Glutamatergic neuron (in vitro differentiated cells): ENCODE results near the gene CACNB2. TPM values are rescaled to one million over a fixed set of nuclear protein-coding genes. Genes with fewer than 3 reads are reported as not detected.

Experiments used
- DNase-seq: peaks from one replicate; pipeline ENCODE4 v3.0.0; 2022
- H3K27ac Mint-ChIP-seq: one replicate; pipeline ENCODE4 v1.8.0; 2020; ENCODE audit warnings: mild to moderate bottlenecking, mixed read lengths, inconsistent platforms; ENCODE audit not compliant: unreplicated experiment
- H3K27me3 Mint-ChIP-seq: one replicate; pipeline ENCODE4 v1.8.0; 2020; ENCODE audit warnings: mild to moderate bottlenecking, moderate library complexity, mixed read lengths, inconsistent platforms; ENCODE audit not compliant: unreplicated experiment
- H3K36me3 Mint-ChIP-seq: one replicate; pipeline ENCODE4 v1.8.0; 2020; ENCODE audit warnings: mild to moderate bottlenecking, mixed read lengths, inconsistent platforms; ENCODE audit not compliant: unreplicated experiment
- H3K4me1 Mint-ChIP-seq: one replicate; pipeline ENCODE4 v1.8.0; 2020; ENCODE audit warnings: mild to moderate bottlenecking, low read depth, mixed read lengths, inconsistent platforms; ENCODE audit not compliant: unreplicated experiment
- H3K4me3 Mint-ChIP-seq: one replicate; pipeline ENCODE4 v1.8.0; 2020; ENCODE audit warnings: mild to moderate bottlenecking, mixed read lengths, inconsistent platforms; ENCODE audit not compliant: unreplicated experiment
- H3K9me3 Mint-ChIP-seq: one replicate; pipeline ENCODE4 v1.8.0; 2020; ENCODE audit warnings: mild to moderate bottlenecking, moderate library complexity, mixed read lengths, inconsistent platforms; ENCODE audit not compliant: unreplicated experiment
- CTCF ChIP-seq: fragments of 200-600 bp; sonication (generic); IDR thresholded peaks from one replicate; pipeline ENCODE4 v1.5.0; 2021; ENCODE audit not compliant: partially characterized antibody, unreplicated experiment
- total RNA-seq: library from RNA; stranded (reverse); fragmentation: NEBNext Ultra II Directional; extraction: Animal tissue kit (Norgen Biotek cat#: 25700); gene quantifications from one replicate; pipeline ENCODE4 v1.2.1, GENCODE V29; 2021; ENCODE audit not compliant: unreplicated experiment

The CACNB2 gene
- total RNA-seq, 1 donor from 2014 or later, result 3.2 TPM

GRCh38 chr10:18551473-18551872 lies 411.2 kb downstream of the CACNB2 start:
- H3K36me3 Mint-ChIP-seq, result no peaks in the 10 kb centered on the region
- H3K27ac Mint-ChIP-seq, result no peak overlapping the region
- no peaks in the 10 kb centered on the region for H3K4me1 Mint-ChIP-seq

GRCh38 chr10:18554479-18554878 lies 414.3 kb downstream of the CACNB2 start:
- no peaks in the 10 kb centered on the region for H3K27me3 Mint-ChIP-seq
- no peaks in the 10 kb centered on the region for H3K9me3 Mint-ChIP-seq
- H3K4me3 Mint-ChIP-seq, result no peak overlapping the region
- H3K4me1 Mint-ChIP-seq, result no peaks in the 10 kb centered on the region
- no peak overlapping the region for H3K27ac Mint-ChIP-seq
- TF ChIP-seq CTCF, result no peak
- no peaks in the 10 kb centered on the region for H3K36me3 Mint-ChIP-seq
- no peak for DNase-seq

More at GRCh38 chr10:18551473-18551872, 411.2 kb downstream of the CACNB2 start:
- Mint-ChIP-seq H3K4me3 (no peak overlapping the region), H3K27me3 (no peaks in the 10 kb centered on the region), H3K9me3 (no peaks in the 10 kb centered on the region)
- no peak for TF ChIP-seq CTCF
- no peak for DNase-seq

- H3K4me3 Mint-ChIP-seq, result no peak overlapping the region
- no peak overlapping the region for H3K27ac Mint-ChIP-seq
- no peaks in the 10 kb centered on the region for H3K4me1 Mint-ChIP-seq
- no peaks in the 10 kb centered on the region for H3K9me3 Mint-ChIP-seq
- no peak for TF ChIP-seq CTCF
- H3K27me3 Mint-ChIP-seq, result no peaks in the 10 kb centered on the region
- H3K36me3 Mint-ChIP-seq, result no peaks in the 10 kb centered on the region
- no peak for DNase-seq
These were observed 416.4 kb downstream of the CACNB2 start for GRCh38 chr10:18556522-18557147.

GRCh38 chr10:18557960-18558359 lies 417.7 kb downstream of the CACNB2 start:
- H3K36me3 Mint-ChIP-seq, result no peaks in the 10 kb centered on the region
- H3K27ac Mint-ChIP-seq, result no peak overlapping the region
- no peaks in the 10 kb centered on the region for H3K4me1 Mint-ChIP-seq
- no peaks in the 10 kb centered on the region for H3K9me3 Mint-ChIP-seq
- DNase-seq, result no peak
- H3K27me3 Mint-ChIP-seq, result no peaks in the 10 kb centered on the region
- no peak overlapping the region for H3K4me3 Mint-ChIP-seq
- no peak for TF ChIP-seq CTCF

GRCh38 chr10:18561861-18562551 lies 421.8 kb downstream of the CACNB2 start:
- Mint-ChIP-seq H3K4me3 (no peak overlapping the region), H3K27ac (no peak overlapping the region), H3K9me3 (no peaks in the 10 kb centered on the region), H3K4me1 (no peaks in the 10 kb centered on the region), H3K36me3 (no peaks in the 10 kb centered on the region), H3K27me3 (no peaks in the 10 kb centered on the region)
- no peak for DNase-seq
- TF ChIP-seq CTCF, result no peak
